ENCODE results near the gene MARCHF3. TPM values are rescaled to one million over a fixed set of nuclear protein-coding genes. Genes with fewer than 3 reads are reported as not detected.

MARCHF3 gene
- total RNA-seq, 1 donor from 2014 or later, result 5.7 TPM

- no peak for DNase-seq
- H3K27ac Mint-ChIP-seq (ENCODE audit: unreplicated experiment), result no peak overlapping the region
- H3K36me3 Mint-ChIP-seq (ENCODE audit: unreplicated experiment), result no peaks in the 10 kb centered on the region
- no peak for TF ChIP-seq CTCF (IDR thresholded peaks at IDR 0.05; ENCODE audit: partially characterized antibody, unreplicated experiment)
- no peak overlapping the region for H3K4me3 Mint-ChIP-seq (ENCODE audit: unreplicated experiment)
- H3K9me3 Mint-ChIP-seq (ENCODE audit: unreplicated experiment), result peaks cover 2% of the 10 kb centered on the region
- peaks cover 12% of the 10 kb centered on the region for H3K4me1 Mint-ChIP-seq (ENCODE audit: low read depth, unreplicated experiment)
- no peaks in the 10 kb centered on the region for H3K27me3 Mint-ChIP-seq (ENCODE audit: unreplicated experiment)
These were observed 62.4 kb downstream of the MARCHF3 start for GRCh38 chr5:126967808-126968466.

- no peak overlapping the region for H3K4me3 Mint-ChIP-seq (ENCODE audit: unreplicated experiment)
- DNase-seq, result no peak
- H3K9me3 Mint-ChIP-seq (ENCODE audit: unreplicated experiment), result no peaks in the 10 kb centered on the region
- H3K36me3 Mint-ChIP-seq (ENCODE audit: unreplicated experiment), result no peaks in the 10 kb centered on the region
- H3K27me3 Mint-ChIP-seq (ENCODE audit: unreplicated experiment), result no peaks in the 10 kb centered on the region
- TF ChIP-seq CTCF (IDR thresholded peaks at IDR 0.05; ENCODE audit: partially characterized antibody, unreplicated experiment), result no peak
- H3K27ac Mint-ChIP-seq (ENCODE audit: unreplicated experiment), result no peak overlapping the region
- no peaks in the 10 kb centered on the region for H3K4me1 Mint-ChIP-seq (ENCODE audit: low read depth, unreplicated experiment)
These were observed 64.9 kb downstream of the MARCHF3 start for GRCh38 chr5:126965487-126965886.

GRCh38 chr5:126965061-126965475 lies 65.3 kb downstream of the MARCHF3 start:
- DNase-seq, result no peak
- Mint-ChIP-seq H3K27ac (ENCODE audit: unreplicated experiment) (no peak overlapping the region), H3K4me3 (ENCODE audit: unreplicated experiment) (no peak overlapping the region), H3K36me3 (ENCODE audit: unreplicated experiment) (no peaks in the 10 kb centered on the region), H3K27me3 (ENCODE audit: unreplicated experiment) (no peaks in the 10 kb centered on the region), H3K9me3 (ENCODE audit: unreplicated experiment) (no peaks in the 10 kb centered on the region), H3K4me1 (ENCODE audit: low read depth, unreplicated experiment) (no peaks in the 10 kb centered on the region)
- no peak for TF ChIP-seq CTCF (IDR thresholded peaks at IDR 0.05; ENCODE audit: partially characterized antibody, unreplicated experiment)

GRCh38 chr5:126963822-126964375 lies 66.5 kb downstream of the MARCHF3 start:
- no peaks in the 10 kb centered on the region for H3K36me3 Mint-ChIP-seq (ENCODE audit: unreplicated experiment)
- DNase-seq, result no peak
- no peaks in the 10 kb centered on the region for H3K9me3 Mint-ChIP-seq (ENCODE audit: unreplicated experiment)
- H3K27ac Mint-ChIP-seq (ENCODE audit: unreplicated experiment), result no peak overlapping the region
- TF ChIP-seq CTCF (IDR thresholded peaks at IDR 0.05; ENCODE audit: partially characterized antibody, unreplicated experiment), result no peak
- no peaks in the 10 kb centered on the region for H3K27me3 Mint-ChIP-seq (ENCODE audit: unreplicated experiment)
- H3K4me1 Mint-ChIP-seq (ENCODE audit: low read depth, unreplicated experiment), result no peaks in the 10 kb centered on the region
- H3K4me3 Mint-ChIP-seq (ENCODE audit: unreplicated experiment), result no peak overlapping the region

GRCh38 chr5:126961702-126962101 lies 68.7 kb downstream of the MARCHF3 start:
- no peak for DNase-seq
- Mint-ChIP-seq H3K36me3 (ENCODE audit: unreplicated experiment) (no peaks in the 10 kb centered on the region), H3K9me3 (ENCODE audit: unreplicated experiment) (no peaks in the 10 kb centered on the region), H3K27me3 (ENCODE audit: unreplicated experiment) (no peaks in the 10 kb centered on the region), H3K27ac (ENCODE audit: unreplicated experiment) (no peak overlapping the region), H3K4me3 (ENCODE audit: unreplicated experiment) (no peak overlapping the region), H3K4me1 (ENCODE audit: low read depth, unreplicated experiment) (no peaks in the 10 kb centered on the region)
- TF ChIP-seq CTCF (IDR thresholded peaks at IDR 0.05; ENCODE audit: partially characterized antibody, unreplicated experiment), result no peak

All from glutamatergic neuron (in vitro differentiated cells).